ENCODE results near the gene WDR93.

The WDR93 gene

DNA sequence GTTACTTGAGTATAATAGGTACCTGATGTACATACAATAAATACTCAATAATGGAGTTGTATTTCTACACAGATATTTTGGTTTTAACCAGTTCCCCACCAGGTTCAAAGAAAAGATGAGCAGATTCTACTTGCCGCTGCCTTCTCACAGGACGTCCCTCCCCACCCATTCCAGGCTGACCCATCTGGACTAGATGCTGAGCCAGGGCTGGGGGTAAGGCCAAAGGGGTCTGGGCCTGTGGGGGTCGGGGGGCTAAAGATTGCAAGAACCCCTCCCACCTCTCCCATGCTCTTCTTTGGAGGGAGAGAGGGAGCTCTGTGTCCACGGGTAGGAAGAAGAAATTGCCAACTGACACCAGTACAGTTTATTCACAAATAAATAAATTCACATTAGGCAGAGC, 58.9 kb downstream of the WDR93 start:
- TF ChIP-seq, protein P1, sequence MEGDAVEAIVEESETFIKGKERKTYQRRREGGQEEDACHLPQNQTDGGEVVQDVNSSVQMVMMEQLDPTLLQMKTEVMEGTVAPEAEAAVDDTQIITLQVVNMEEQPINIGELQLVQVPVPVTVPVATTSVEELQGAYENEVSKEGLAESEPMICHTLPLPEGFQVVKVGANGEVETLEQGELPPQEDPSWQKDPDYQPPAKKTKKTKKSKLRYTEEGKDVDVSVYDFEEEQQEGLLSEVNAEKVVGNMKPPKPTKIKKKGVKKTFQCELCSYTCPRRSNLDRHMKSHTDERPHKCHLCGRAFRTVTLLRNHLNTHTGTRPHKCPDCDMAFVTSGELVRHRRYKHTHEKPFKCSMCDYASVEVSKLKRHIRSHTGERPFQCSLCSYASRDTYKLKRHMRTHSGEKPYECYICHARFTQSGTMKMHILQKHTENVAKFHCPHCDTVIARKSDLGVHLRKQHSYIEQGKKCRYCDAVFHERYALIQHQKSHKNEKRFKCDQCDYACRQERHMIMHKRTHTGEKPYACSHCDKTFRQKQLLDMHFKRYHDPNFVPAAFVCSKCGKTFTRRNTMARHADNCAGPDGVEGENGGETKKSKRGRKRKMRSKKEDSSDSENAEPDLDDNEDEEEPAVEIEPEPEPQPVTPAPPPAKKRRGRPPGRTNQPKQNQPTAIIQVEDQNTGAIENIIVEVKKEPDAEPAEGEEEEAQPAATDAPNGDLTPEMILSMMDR (IDR thresholded peaks at IDR 0.05; ENCODE audit: extremely low read depth, missing control alignments), result no peak
- DNase-seq (ENCODE audit: low spot score), result no peak

DNA sequence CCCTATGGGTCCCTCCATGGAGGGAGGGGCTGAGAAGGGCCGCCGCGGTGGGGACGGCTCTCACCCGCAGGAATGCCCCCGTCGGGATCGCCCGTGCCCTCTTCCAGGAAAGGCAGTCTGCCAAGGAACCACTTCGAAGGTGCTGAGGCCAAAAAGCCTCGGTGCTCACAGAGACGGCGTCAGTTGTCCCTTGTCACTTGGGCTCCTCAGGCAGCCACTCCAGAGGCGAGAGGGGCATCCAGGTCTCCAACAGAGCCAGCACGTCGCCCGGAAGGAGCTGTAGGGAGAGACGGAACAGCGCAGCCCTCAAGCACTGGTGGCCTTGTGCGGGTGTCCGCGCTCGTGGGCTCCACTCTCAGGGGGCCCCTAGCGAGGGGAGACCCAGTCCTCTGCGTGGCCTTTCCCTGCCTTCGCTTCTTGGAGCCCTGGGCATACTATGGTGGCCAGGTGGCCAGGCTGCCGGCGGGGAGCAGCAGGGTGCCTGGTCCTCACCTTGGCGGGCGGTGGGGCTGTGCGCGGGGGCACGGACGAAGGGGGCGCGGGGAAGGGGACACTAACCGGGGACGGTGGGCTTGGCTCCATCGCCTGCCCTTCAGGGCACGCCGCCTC, 59.4 kb downstream of the WDR93 start:
- DNase-seq (ENCODE audit: low spot score), result no peak
- TF ChIP-seq, protein P1 (IDR thresholded peaks at IDR 0.05; ENCODE audit: extremely low read depth, missing control alignments), result no peak

DNA sequence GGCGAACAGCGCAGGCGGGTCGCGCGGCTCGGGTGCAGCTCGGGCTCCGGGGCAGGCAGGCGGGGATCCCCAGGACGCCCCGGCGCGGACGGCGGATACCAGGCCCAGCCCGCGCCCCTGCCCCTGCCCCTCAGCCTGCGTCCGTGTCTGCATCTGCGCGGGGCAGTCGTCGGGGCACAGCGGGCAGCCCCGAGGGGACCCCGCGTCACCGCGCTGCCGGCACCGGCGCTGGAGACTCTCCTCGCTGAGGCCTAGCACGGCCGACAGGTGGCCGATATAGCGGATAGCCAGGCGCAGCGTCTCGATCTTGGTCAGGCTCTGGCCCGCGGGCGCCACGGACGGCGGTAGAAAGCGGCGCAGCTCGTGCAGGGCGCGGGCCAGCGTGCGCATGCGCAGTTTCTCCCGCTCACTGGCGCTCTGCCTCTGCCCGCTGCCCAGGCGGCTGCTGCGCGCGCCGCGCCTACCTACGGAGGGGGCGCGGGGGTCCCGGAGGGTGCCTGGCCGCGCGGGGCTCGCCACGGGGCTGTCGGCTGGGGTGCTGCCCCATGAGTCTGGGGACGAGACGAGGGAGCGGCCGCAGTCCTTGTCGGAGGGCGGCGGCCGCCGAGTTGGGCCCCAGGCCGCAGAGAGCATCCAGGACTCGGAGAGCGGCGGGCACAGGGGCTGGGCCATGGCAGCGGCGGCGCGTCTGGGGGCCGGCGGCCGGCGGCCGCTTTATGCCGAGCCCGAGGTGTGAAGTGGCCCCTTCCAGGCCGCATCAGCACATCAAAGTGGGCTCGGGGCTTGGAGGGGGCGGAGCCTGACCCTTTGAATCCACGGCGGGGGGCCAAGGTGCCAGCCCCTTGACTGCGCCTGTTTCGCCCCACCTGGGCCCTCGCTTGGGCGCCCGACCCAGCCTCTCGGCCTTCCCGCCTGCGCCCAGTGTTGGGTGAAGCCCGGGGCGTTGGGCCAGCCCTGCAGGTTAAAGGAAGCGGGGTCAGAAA, 60.2 kb downstream of the WDR93 start, which contains the start of gene MESP1:
TSS of gene MESP1 (minus strand) at position 690 of the 983 bp plus-strand sequence. CDS start at position 672, 18 bp downstream.
- TF ChIP-seq, protein P1 (IDR thresholded peaks at IDR 0.05; ENCODE audit: extremely low read depth, missing control alignments), result peak; percentile 42
- DNase-seq (ENCODE audit: low spot score), result peak; percentile 99

DNA sequence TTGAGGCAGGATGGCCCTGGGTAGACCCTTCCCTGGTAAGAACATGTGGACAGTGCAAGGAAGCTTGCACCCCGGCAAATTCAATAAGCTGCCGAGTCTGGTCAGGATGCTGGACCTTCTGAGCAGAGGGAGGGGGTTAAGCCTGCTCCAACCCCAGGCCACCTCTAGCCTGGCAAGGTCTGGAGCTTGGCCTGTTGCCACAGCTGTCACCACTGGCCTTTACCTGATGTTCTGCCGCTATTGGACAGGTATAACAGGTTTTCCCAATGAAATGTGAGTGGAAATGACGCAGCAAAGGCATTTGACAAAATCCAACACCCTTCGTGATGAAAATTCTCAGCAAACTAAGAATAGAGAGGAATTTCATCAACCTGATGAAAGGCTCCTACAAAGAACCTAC, 61.1 kb downstream of the WDR93 start:
- TF ChIP-seq, protein P1 (IDR thresholded peaks at IDR 0.05; ENCODE audit: extremely low read depth, missing control alignments), result no peak

DNA sequence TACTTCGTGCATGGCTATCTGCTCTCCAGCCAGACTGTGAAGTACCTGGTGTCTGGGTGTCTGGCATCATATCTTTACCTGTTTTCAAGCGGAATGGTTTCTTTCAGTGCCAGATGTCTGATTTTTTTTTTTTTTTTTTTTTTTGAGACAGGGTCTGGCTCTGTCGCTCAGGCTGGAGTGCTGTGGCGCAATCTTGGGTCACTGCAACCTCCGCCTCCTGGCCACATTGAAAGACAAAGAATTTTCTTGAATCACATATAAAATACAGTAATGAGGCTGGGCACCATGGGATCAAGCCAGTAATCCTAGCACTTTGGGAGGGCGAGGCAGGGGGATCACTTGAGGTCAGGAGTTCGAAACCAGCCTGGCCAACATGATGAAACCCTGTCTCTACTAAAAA, 63.2 kb downstream of the WDR93 start:
- DNase-seq (ENCODE audit: low spot score), result no peak
- TF ChIP-seq, protein P1 (IDR thresholded peaks at IDR 0.05; ENCODE audit: extremely low read depth, missing control alignments), result no peak

More for the DNA sequence above, 61.1 kb downstream of the WDR93 start:
- no peak for DNase-seq (ENCODE audit: low spot score)

DNA sequence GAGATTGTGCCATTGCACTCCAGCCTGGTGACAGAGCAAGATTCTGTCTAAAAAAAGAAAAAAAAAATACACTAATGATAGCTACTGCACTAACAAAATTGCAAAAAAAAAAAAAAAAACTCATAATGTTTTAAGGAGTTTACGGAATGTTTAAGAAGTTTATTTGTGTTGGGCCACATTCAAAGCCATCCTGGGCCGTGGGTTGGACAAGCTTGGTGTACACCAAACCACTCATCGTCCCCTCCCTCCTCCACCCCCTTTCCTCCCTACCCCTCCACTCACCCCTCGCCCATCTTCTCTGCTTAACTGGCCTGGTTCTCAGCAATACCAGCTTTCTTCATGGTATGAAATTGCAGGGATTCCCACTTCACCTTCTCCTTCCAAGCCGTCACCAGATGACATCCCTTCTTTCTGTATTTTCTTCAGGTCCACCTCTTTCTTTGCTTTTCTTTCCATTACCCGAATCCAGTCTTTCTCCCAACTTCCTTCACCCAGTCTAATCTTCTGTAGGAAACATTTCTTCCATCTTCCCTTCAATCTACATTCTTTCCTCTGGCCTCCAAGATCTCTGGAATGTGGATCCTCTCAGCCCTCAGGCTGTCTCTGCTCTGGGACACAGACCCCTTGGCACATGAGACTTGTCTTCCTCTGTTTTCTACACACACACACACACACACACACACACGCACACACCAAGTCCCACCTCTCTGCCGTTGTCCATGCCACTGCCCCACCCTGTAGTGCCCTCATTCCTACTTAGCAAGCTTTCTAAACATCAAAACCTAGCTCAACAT, 63.9 kb downstream of the WDR93 start:
- DNase-seq (ENCODE audit: low spot score), result no peak
- TF ChIP-seq, protein P1 (IDR thresholded peaks at IDR 0.05; ENCODE audit: extremely low read depth, missing control alignments), result no peak

Data from GM20000 (cell line).